ENCODE data around the gene ERGIC1. TPM values are rescaled to one million over a fixed set of nuclear protein-coding genes. Genes with fewer than 3 reads are reported as not detected.

The ERGIC1 gene
- polyA plus RNA-seq, 4 donors, result 58.1 to 127 (median 94.1) TPM

DNA sequence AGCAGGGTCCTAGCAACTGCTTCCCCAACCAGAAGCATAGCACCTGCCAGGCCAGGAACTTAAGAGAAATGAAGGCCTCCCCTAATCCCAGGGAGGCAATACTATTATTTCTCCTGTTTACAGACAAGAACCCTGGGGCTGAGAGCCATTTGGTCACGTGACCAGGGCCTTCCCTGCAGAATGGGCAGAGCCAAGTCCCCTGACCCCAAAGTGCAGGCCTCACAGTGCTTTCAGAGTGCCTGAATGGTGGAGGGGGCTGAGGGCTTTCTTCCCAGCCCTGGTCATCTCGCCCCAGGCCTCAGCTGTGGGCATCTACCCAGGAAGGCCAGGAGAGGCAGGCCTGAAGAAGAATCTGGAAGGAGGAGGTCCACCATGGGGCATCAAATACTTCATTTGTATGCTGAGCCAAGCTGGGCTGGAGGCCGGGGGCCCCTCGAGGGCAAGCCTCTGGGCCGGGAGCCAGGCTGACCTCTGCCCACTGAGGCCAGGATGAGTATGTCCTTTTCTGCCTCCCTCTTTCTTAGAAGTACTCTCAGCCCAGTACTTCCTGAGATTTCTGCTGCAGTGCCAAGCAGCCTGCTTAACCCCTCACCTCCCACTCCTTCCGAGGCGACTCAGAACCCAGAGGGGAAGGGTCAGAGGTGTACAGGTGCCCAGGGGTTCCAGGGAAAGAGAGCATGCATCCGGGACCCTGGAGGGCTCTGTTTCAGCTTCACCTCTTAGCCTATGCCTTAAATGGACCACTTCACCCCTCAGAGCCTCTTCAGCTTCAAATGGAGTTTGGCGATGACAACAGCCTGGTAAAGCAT, 44.2 kb upstream of the ERGIC1 start:
- peaks cover 0 to 46% (median 7%) of the 10 kb centered on the region in 3 donors for H3K4me1 ChIP-seq (ENCODE audit: control insufficient read depth in 3 of 3, insufficient read depth in 2 of 3, low read depth in 1 of 3, low read length in 2 of 3)
- H3K27ac ChIP-seq (ENCODE audit: low read depth in 1 of 3, low read length in 2 of 3), result peak overlapping the region; percentile 62 to 93 (median 76)
- 67 to 81% (median 79%) methylated on average over 9 of the region's 9 CpGs for WGBS, 3 donors
- peaks cover 0 to 4% (median 0%) of the 10 kb centered on the region in 3 donors for H3K36me3 ChIP-seq (ENCODE audit: control insufficient read depth in 3 of 3, insufficient read depth in 2 of 3, low read depth in 1 of 3, low read length in 3 of 3)
- H3K27me3 ChIP-seq (ENCODE audit: control insufficient read depth in 3 of 3, insufficient read depth in 3 of 3, low read length in 3 of 3), result no peaks in the 10 kb centered on the region
- peaks cover 0 to 7% of the 10 kb centered on the region in 2 donors for H3K9me3 ChIP-seq (ENCODE audit: control insufficient read depth in 2 of 2, insufficient read depth in 1 of 2, low read depth in 1 of 2, low read length in 1 of 2)
- FAIRE-seq, result no peak
- DNase-seq, result peak in 1 of 2 donors; percentile 49
- no peak overlapping the region for H3K4me3 ChIP-seq (ENCODE audit: low read depth in 1 of 3, low read length in 3 of 3)

DNA sequence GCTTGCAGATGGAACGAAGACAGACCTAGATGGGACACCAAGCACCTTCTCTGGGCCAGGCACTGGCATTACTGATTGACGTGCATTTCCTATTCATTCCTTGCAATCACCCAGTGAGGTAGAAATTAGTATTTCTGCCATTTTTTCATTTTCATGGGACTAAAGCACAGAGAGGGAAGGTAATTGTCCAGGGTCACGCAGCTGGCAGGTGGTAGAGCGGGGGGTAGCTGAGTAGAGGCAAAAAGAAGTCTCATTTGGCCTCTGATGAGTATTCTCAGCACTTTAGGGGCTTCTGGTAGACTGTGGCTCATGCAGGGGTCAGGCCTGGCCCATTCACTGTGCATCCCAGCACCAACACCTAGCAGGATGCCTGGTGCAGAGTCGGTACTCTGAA, 43.6 kb upstream of the ERGIC1 start:
- 77 to 83% (median 78%) methylated on average over 5 of the region's 5 CpGs for WGBS, 3 donors

DNA sequence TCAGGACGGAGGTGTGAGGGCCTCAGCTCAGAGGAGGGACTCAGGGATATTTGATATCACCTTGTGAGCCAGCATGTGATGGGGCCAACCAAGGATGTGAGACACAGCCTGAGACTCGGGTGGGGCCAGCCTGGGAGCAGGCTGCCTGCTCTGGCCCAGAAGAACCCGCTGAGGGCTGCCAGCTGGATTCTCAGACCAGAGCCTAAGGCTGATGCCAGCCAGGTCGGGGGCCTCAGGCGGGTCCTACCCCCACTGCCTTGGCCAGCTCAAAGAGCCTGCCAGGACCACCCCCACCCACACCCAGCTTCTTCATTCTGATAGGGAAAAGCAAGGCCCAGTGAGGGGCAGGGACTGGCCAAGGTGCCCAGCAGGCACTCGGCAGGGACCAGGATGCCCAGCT, 42.8 kb upstream of the ERGIC1 start:
- Histone ChIP-seq H3K27me3 (ENCODE audit: control insufficient read depth in 3 of 3, insufficient read depth in 3 of 3, low read length in 3 of 3) (no peaks in the 10 kb centered on the region), H3K4me1 (ENCODE audit: control insufficient read depth in 3 of 3, insufficient read depth in 2 of 3, low read depth in 1 of 3, low read length in 2 of 3) (peaks cover 0 to 40% (median 7%) of the 10 kb centered on the region in 3 donors), H3K36me3 (ENCODE audit: control insufficient read depth in 3 of 3, insufficient read depth in 2 of 3, low read depth in 1 of 3, low read length in 3 of 3) (peaks cover 0 to 4% (median 0%) of the 10 kb centered on the region in 3 donors), H3K9me3 (ENCODE audit: control insufficient read depth in 2 of 2, insufficient read depth in 1 of 2, low read depth in 1 of 2, low read length in 1 of 2) (peaks cover 0 to 7% of the 10 kb centered on the region in 2 donors), H3K4me3 (ENCODE audit: low read depth in 1 of 3, low read length in 3 of 3) (no peak overlapping the region), H3K27ac (ENCODE audit: low read depth in 1 of 3, low read length in 2 of 3) (peak overlapping the region in 1 of 3 donors; percentile 19)
- DNase-seq, result peak in 1 of 2 donors; percentile 55
- no peak for FAIRE-seq
- WGBS, 3 donors, result 71 to 83% (median 72%) methylated on average over 6 of the region's 6 CpGs

More for the DNA sequence above, 43.6 kb upstream of the ERGIC1 start:
- FAIRE-seq, result no peak
- no peaks in the 10 kb centered on the region for H3K27me3 ChIP-seq (ENCODE audit: control insufficient read depth in 3 of 3, insufficient read depth in 3 of 3, low read length in 3 of 3)
- no peak for DNase-seq
- no peak overlapping the region for H3K4me3 ChIP-seq (ENCODE audit: low read depth in 1 of 3, low read length in 3 of 3)
- H3K36me3 ChIP-seq (ENCODE audit: control insufficient read depth in 3 of 3, insufficient read depth in 2 of 3, low read depth in 1 of 3, low read length in 3 of 3), result peaks cover 0 to 4% (median 0%) of the 10 kb centered on the region in 3 donors
- H3K9me3 ChIP-seq (ENCODE audit: control insufficient read depth in 2 of 2, insufficient read depth in 1 of 2, low read depth in 1 of 2, low read length in 1 of 2), result peaks cover 0 to 7% of the 10 kb centered on the region in 2 donors
- H3K27ac ChIP-seq (ENCODE audit: low read depth in 1 of 3, low read length in 2 of 3), result peak overlapping the region in 1 of 3 donors; percentile 93
- peaks cover 0 to 44% (median 7%) of the 10 kb centered on the region in 3 donors for H3K4me1 ChIP-seq (ENCODE audit: control insufficient read depth in 3 of 3, insufficient read depth in 2 of 3, low read depth in 1 of 3, low read length in 2 of 3)

DNA sequence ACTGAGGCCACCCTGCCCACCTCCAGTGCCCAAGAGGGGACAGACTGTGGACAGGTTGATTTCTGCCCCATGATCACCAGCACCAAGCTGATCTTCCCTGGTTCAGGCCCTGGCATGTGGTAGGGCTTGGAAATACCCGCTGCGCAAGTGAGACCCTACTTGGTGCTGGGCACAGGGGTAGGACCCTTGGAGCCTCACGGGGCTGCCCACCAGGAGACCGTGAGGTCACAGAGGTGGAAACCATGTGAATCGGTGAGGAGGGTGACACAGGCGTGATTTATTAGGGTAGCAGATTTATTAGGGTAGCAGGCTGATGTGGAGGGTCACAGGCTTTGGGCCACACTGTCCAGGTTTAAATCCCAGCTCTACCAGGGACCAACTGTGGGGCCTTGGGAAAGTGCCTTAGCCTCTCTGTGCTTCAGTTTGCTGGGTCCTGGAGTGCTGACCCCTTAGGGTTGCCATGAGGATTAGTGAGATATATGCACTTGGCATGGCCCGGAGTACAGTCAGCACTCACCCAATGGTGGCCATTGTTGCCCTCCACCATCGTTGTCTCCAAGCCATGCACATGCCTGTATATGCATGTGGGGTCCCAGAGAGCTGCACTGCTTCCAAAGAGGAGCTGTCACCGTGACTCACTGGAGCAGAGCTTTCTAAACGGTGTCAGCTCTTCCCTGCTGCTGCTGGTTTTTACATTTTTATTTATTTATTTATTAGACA, 42.2 kb upstream of the ERGIC1 start:
- 91 to 96% (median 94%) methylated on average over 10 of the region's 10 CpGs for WGBS, 3 donors

DNA sequence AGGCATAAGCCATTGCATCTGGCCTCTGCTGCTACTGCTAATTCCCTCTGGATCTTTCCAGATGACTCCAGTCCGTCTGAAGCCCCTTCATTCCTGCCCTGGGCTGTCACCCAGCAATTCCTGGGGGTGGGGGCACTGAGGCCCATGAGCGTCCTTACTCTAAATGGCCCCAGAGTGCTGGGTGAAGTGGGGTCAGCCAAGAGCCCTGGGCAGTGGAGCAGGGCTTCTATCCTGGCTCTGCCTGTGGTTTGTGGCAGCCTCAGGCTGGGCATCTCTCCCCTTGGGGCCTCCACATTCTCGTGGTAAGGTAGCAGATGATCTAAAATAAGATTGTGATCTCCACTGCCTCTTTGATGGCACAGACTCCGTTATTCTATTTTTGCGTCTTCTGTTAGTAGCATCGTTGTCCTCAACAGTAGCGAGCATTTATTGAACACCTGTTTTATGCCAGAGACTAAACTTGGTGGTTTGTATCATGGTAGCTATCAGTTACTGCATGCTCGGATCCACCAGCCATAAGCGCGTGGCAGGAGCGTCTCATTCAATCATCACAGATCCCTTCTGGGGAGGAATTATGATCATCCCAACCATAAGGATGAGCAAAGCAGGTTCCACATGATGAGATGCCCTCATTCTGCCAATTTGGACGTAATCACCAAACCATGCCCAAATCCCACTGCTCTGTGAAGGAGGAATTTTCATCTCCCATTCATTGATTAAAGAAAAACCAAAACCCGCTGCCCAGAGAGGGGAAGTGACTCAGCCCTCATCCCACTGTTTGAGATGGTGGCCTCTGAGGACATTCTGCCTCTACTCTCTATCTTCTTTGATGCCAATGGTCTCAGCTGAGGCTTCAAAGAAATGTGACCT, 41.1 kb upstream of the ERGIC1 start:
- 87 to 92% (median 91%) methylated on average over 13 of the region's 13 CpGs for WGBS, 3 donors
- peaks cover 0 to 4% (median 0%) of the 10 kb centered on the region in 3 donors for H3K36me3 ChIP-seq (ENCODE audit: control insufficient read depth in 3 of 3, insufficient read depth in 2 of 3, low read depth in 1 of 3, low read length in 3 of 3)
- no peak for DNase-seq
- H3K9me3 ChIP-seq (ENCODE audit: control insufficient read depth in 2 of 2, insufficient read depth in 1 of 2, low read depth in 1 of 2, low read length in 1 of 2), result peaks cover 0 to 7% of the 10 kb centered on the region in 2 donors
- FAIRE-seq, result no peak
- peaks cover 0 to 36% (median 7%) of the 10 kb centered on the region in 3 donors for H3K4me1 ChIP-seq (ENCODE audit: control insufficient read depth in 3 of 3, insufficient read depth in 2 of 3, low read depth in 1 of 3, low read length in 2 of 3)
- no peaks in the 10 kb centered on the region for H3K27me3 ChIP-seq (ENCODE audit: control insufficient read depth in 3 of 3, insufficient read depth in 3 of 3, low read length in 3 of 3)
- H3K4me3 ChIP-seq (ENCODE audit: low read depth in 1 of 3, low read length in 3 of 3), result no peak overlapping the region
- peak overlapping the region in 2 of 3 donors; percentile 74 to 93 for H3K27ac ChIP-seq (ENCODE audit: low read depth in 1 of 3, low read length in 2 of 3)

More for the DNA sequence above, 42.2 kb upstream of the ERGIC1 start:
- peak overlapping the region in 1 of 3 donors; percentile 8 for H3K27ac ChIP-seq (ENCODE audit: low read depth in 1 of 3, low read length in 2 of 3)
- H3K9me3 ChIP-seq (ENCODE audit: control insufficient read depth in 2 of 2, insufficient read depth in 1 of 2, low read depth in 1 of 2, low read length in 1 of 2), result peaks cover 0 to 7% of the 10 kb centered on the region in 2 donors
- peaks cover 0 to 4% (median 0%) of the 10 kb centered on the region in 3 donors for H3K36me3 ChIP-seq (ENCODE audit: control insufficient read depth in 3 of 3, insufficient read depth in 2 of 3, low read depth in 1 of 3, low read length in 3 of 3)
- DNase-seq (no peak), FAIRE-seq (no peak)
- H3K4me3 ChIP-seq (ENCODE audit: low read depth in 1 of 3, low read length in 3 of 3), result no peak overlapping the region
- H3K4me1 ChIP-seq (ENCODE audit: control insufficient read depth in 3 of 3, insufficient read depth in 2 of 3, low read depth in 1 of 3, low read length in 2 of 3), result peaks cover 0 to 37% (median 7%) of the 10 kb centered on the region in 3 donors
- H3K27me3 ChIP-seq (ENCODE audit: control insufficient read depth in 3 of 3, insufficient read depth in 3 of 3, low read length in 3 of 3), result no peaks in the 10 kb centered on the region

DNA sequence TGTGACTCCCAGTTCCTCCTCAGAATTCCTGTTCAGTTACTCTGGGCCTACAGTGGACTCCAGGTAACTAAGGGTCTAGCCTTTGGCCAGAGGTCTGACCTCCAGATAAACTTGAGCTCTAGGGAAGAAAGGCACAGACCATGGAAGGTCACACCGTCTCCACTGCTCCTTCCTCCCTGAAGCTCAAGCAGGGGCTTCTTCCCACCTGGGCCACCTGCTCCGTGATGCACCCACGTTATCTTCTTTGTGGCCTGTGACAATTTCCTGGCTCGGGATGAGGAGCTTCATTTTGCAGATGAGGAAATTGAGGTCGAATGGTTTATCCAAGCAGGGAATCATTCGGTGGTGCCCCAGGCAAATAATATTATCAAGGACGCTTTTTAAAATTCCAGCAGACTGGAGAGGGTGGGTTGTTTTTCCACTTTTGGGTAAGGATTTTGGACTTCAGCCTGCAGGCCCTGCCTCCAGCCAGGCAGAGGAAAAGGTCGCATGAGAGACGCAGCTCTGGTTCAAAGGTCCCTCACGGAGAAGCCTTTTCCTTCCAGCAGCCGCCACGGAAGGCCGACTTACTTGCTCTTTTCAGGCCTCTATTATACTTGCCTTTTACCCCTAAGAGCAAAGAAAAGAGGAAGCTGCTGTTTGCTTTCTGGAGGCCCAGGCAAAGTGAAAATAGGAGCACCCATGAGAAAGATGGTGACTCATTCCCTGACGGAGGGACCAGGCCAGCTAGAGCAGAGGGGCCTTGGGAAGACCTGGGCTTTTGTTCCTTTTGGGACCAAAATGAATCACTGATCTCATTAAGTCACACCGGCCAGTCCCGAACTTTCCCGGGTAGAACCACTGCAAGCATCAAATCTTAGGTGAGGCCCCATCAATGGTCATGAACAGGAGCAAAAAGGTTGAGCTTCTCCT, 40.2 kb upstream of the ERGIC1 start:
- Histone ChIP-seq H3K36me3 (ENCODE audit: control insufficient read depth in 3 of 3, insufficient read depth in 2 of 3, low read depth in 1 of 3, low read length in 3 of 3) (peaks cover 0 to 4% (median 0%) of the 10 kb centered on the region in 3 donors), H3K4me1 (ENCODE audit: control insufficient read depth in 3 of 3, insufficient read depth in 2 of 3, low read depth in 1 of 3, low read length in 2 of 3) (peaks cover 0 to 27% (median 11%) of the 10 kb centered on the region in 3 donors), H3K4me3 (ENCODE audit: low read depth in 1 of 3, low read length in 3 of 3) (no peak overlapping the region), H3K9me3 (ENCODE audit: control insufficient read depth in 2 of 2, insufficient read depth in 1 of 2, low read depth in 1 of 2, low read length in 1 of 2) (peaks cover 0 to 7% of the 10 kb centered on the region in 2 donors), H3K27ac (ENCODE audit: low read depth in 1 of 3, low read length in 2 of 3) (peak overlapping the region in 2 of 3 donors; percentile 74 to 93), H3K27me3 (ENCODE audit: control insufficient read depth in 3 of 3, insufficient read depth in 3 of 3, low read length in 3 of 3) (no peaks in the 10 kb centered on the region)
- FAIRE-seq, result no peak
- WGBS, 3 donors, result 65 to 72% (median 69%) methylated on average over 17 of the region's 17 CpGs
- peak in 1 of 2 donors; percentile 62 for DNase-seq

DNA sequence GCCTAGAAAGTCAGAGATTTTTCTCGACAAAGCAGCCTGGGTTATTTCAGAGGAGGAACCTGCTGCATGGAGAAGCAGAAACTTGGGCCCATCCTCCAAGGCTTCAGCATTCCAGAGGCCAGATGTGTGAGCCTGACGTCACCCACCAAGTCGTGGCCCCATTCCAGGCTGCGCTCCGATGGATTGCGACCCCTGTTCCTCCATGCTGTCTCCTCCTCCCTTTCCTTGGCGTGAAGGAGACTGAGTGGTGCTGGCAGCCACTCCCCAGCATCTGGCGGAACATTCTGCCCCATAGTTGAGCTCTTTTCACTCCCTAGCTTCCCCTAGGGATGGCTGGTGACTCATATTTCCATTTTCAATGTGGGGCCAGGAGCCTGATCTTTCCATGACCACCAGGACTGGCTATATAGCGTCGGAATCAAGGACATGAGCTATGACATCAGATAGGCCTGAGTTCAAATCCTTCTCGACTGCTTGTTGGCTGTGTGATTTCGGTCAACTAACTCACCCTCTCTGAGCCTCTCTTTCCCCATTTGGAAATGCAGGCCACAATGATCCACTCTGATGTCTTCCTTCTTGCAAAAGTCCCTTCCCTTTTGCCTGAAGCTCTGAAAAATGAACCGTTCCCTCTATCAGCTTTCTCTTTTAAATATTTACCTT, 38.6 kb upstream of the ERGIC1 start:
- Histone ChIP-seq H3K27me3 (ENCODE audit: control insufficient read depth in 3 of 3, insufficient read depth in 3 of 3, low read length in 3 of 3) (no peaks in the 10 kb centered on the region), H3K4me1 (ENCODE audit: control insufficient read depth in 3 of 3, insufficient read depth in 2 of 3, low read depth in 1 of 3, low read length in 2 of 3) (peaks cover 0 to 12% (median 6%) of the 10 kb centered on the region in 3 donors), H3K27ac (ENCODE audit: low read depth in 1 of 3, low read length in 2 of 3) (peak overlapping the region in 2 of 3 donors; percentile 14 to 81), H3K9me3 (ENCODE audit: control insufficient read depth in 2 of 2, insufficient read depth in 1 of 2, low read depth in 1 of 2, low read length in 1 of 2) (peaks cover 0 to 7% of the 10 kb centered on the region in 2 donors), H3K36me3 (ENCODE audit: control insufficient read depth in 3 of 3, insufficient read depth in 2 of 3, low read depth in 1 of 3, low read length in 3 of 3) (no peaks in the 10 kb centered on the region), H3K4me3 (ENCODE audit: low read depth in 1 of 3, low read length in 3 of 3) (no peak overlapping the region)
- peak in 1 of 2 donors; percentile 58 for DNase-seq
- FAIRE-seq, result no peak
- 58 to 83% (median 74%) methylated on average over 13 of the region's 13 CpGs for WGBS, 3 donors

All from small intestine (tissue), 7 donors.